ENCODE data around the gene TFAP2E.

The TFAP2E gene

DNA sequence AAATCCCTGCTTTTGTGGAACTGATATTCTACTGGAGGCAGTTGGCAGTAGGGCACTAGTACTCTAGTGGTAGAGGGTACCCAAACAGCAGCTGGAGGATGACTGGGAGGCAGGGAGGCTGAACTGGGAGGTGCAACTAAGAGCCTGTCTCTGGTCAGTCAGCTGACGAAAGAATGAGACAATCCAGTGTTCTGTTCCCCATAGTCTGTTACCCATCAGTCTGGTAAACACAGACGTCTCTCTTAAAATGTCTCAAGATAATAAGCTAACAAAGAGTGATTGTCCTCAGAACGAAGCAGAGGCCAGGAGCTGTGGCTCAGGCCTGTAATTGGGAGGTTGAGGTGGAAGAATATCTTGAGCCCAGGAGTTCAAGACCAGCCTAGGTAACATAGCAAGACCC is 30.4 kb downstream of the TFAP2E start:
- Histone ChIP-seq H3K36me3 (ENCODE audit: insufficient read depth, low read length) (peaks cover 79% of the 10 kb centered on the region), H3K9ac (ENCODE audit: low read depth, low read length) (no peak overlapping the region), H3K4me3 (ENCODE audit: low read length) (no peak overlapping the region), H3K27me3 (ENCODE audit: insufficient read depth, low read length) (no peaks in the 10 kb centered on the region), H3K4me1 (ENCODE audit: insufficient read depth, low read length) (peaks cover 13% of the 10 kb centered on the region; the same call in 1 of the 2 replicates), H3K9me3 (ENCODE audit: insufficient read depth, low read depth, low read length) (no peaks in the 10 kb centered on the region), H3K27ac (ENCODE audit: low read depth, low read length) (no peak overlapping the region)
- 89% methylated on average over 3 of the region's 3 CpGs for WGBS

DNA sequence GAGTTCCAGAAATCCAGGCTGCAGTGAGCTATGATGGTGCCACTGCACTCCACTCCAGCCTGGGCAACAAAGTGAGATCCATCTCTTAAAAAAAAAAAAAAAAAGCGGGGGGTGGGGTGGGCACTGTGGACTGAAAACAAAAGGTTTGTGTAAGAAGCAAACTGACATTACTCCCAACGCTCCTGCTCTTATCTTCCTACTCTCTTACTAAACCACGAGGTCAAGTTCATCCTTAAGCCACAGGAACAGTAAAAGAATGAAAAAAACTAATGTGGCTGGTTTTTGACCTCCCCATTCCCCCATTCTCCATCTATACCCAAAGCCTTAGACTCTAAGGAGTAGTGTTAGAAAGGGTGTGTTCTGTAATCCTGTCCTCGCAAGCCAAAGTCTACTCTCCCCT is 30.8 kb downstream of the TFAP2E start:
- peaks cover 13% of the 10 kb centered on the region; the same call in 1 of the 2 replicates for H3K4me1 ChIP-seq (ENCODE audit: insufficient read depth, low read length)
- no peaks in the 10 kb centered on the region for H3K27me3 ChIP-seq (ENCODE audit: insufficient read depth, low read length)
- H3K9ac ChIP-seq (ENCODE audit: low read depth, low read length) = no peak overlapping the region
- WGBS = no CpG with 5 or more reads among the region's 4 CpGs
- no peak overlapping the region for H3K27ac ChIP-seq (ENCODE audit: low read depth, low read length)
- no peaks in the 10 kb centered on the region for H3K9me3 ChIP-seq (ENCODE audit: insufficient read depth, low read depth, low read length)
- no peak overlapping the region for H3K4me3 ChIP-seq (ENCODE audit: low read length)
- peaks cover 84% of the 10 kb centered on the region for H3K36me3 ChIP-seq (ENCODE audit: insufficient read depth, low read length)

GRCh38 chr1:35605071-35605866 is 32.2 kb downstream of the TFAP2E start:
- no peaks in the 10 kb centered on the region for H3K27me3 ChIP-seq (ENCODE audit: insufficient read depth, low read length)
- no peak overlapping the region for H3K4me3 ChIP-seq (ENCODE audit: low read length)
- H3K4me1 ChIP-seq (ENCODE audit: insufficient read depth, low read length) = peaks cover 9% of the 10 kb centered on the region; the same call in 1 of the 2 replicates
- H3K36me3 ChIP-seq (ENCODE audit: insufficient read depth, low read length) = peaks cover 94% of the 10 kb centered on the region
- 82% methylated on average over 6 of the region's 6 CpGs for WGBS
- H3K9ac ChIP-seq (ENCODE audit: low read depth, low read length) = no peak overlapping the region
- no peak overlapping the region for H3K27ac ChIP-seq (ENCODE audit: low read depth, low read length)
- H3K9me3 ChIP-seq (ENCODE audit: insufficient read depth, low read depth, low read length) = no peaks in the 10 kb centered on the region

DNA sequence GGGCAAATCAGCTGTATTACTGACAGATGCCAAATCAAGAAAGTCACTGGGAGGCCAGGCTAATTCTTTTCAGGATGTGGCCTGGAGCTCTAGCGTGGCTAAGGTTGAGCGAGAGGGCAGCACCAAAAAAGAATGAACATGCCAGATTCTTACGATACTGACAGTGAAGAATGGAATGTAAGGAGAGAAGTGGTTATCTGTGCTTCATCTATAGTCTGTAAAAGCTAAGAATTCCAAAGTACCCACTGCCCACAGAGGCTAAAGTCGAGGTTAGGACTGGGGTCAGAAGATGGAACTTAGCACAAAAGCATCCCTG is 32.7 kb downstream of the TFAP2E start:
- WGBS = 86% methylated on average over 4 of the region's 4 CpGs

GRCh38 chr1:35611655-35612054 is 38.5 kb downstream of the TFAP2E start:
- Histone ChIP-seq H3K27ac (ENCODE audit: low read depth, low read length) (no peak overlapping the region), H3K9ac (ENCODE audit: low read depth, low read length) (no peak overlapping the region), H3K4me3 (ENCODE audit: low read length) (no peak overlapping the region), H3K9me3 (ENCODE audit: insufficient read depth, low read depth, low read length) (no peaks in the 10 kb centered on the region), H3K36me3 (ENCODE audit: insufficient read depth, low read length) (peaks cover 91% of the 10 kb centered on the region), H3K4me1 (ENCODE audit: insufficient read depth, low read length) (no peaks in the 10 kb centered on the region), H3K27me3 (ENCODE audit: insufficient read depth, low read length) (no peaks in the 10 kb centered on the region)
- WGBS = 94% methylated on average over 7 of the region's 7 CpGs

More for the DNA sequence above, 32.7 kb downstream of the TFAP2E start:
- H3K9me3 ChIP-seq (ENCODE audit: insufficient read depth, low read depth, low read length) = no peaks in the 10 kb centered on the region
- H3K9ac ChIP-seq (ENCODE audit: low read depth, low read length) = no peak overlapping the region
- H3K36me3 ChIP-seq (ENCODE audit: insufficient read depth, low read length) = peaks cover 91% of the 10 kb centered on the region
- H3K27me3 ChIP-seq (ENCODE audit: insufficient read depth, low read length) = no peaks in the 10 kb centered on the region
- no peak overlapping the region for H3K27ac ChIP-seq (ENCODE audit: low read depth, low read length)
- H3K4me1 ChIP-seq (ENCODE audit: insufficient read depth, low read length) = peaks cover 9% of the 10 kb centered on the region; the same call in 1 of the 2 replicates
- no peak overlapping the region for H3K4me3 ChIP-seq (ENCODE audit: low read length)

DNA sequence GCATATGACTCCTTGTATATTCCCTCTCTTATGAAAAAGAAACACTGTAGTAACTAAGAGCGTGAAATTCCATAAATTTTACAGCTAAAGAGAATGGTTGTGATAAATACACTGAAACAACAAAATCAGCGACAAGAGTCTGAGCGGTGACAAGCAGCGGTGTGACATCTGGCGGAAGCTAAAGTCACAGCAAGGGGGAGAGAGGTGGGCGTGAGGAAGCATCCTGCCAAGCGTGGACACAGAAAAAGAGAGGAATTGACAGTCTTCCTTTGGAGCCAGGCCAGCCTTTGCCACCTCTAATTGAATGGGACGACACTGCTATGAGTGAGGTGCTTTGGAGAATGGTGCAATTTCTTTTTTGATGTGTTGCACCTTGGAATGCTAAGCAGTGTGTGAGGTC is 42.3 kb downstream of the TFAP2E start:
- H3K4me1 ChIP-seq (ENCODE audit: insufficient read depth, low read length) = no peaks in the 10 kb centered on the region
- no peak overlapping the region for H3K9ac ChIP-seq (ENCODE audit: low read depth, low read length)
- H3K36me3 ChIP-seq (ENCODE audit: insufficient read depth, low read length) = peaks cover 83% of the 10 kb centered on the region
- no peaks in the 10 kb centered on the region for H3K9me3 ChIP-seq (ENCODE audit: insufficient read depth, low read depth, low read length)
- no peak overlapping the region for H3K27ac ChIP-seq (ENCODE audit: low read depth, low read length)
- no peaks in the 10 kb centered on the region for H3K27me3 ChIP-seq (ENCODE audit: insufficient read depth, low read length)
- 91% methylated on average over 8 of the region's 8 CpGs for WGBS
- no peak overlapping the region for H3K4me3 ChIP-seq (ENCODE audit: low read length)

DNA sequence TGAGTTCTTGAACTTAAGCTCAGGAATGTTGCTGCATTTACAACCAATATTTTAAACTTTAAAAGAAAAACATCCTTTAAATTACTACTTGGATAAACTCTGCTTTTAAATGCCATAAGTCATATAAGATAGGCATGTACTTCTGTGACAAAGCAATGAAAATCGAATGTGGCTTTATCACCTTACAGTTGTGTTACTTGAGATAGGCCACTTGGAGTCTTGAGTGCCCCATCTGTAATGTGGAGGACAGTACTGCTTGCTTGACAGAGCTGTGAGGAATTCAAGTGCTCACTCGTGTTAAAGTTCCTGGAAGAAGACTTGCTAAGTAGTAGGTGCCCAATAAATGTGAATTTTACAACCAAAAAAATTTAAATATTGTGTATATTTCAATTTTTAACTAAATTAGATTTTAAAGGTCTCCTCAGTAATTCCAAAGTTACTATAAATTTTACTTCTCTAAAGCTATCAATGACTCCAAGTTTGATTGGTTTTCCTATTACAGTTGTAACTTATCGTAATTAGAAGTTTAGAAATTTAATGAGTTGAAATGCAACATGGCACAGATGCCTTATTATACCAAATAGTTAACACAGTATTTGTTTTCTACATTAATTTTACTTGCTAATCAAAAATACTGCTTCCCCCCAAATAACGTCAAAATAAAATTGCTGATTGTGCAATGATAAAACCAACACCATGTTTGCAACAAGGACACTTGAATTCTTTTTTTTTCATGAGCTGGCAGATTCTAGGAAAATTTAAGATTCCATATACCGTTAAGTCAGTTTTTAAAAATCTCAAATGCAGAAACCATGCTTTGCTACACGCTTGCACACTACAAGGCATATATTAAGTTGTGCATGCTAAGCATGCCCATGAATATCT is 46.4 kb downstream of the TFAP2E start:
- Histone ChIP-seq H3K4me1 (ENCODE audit: insufficient read depth, low read length) (peaks cover 14% of the 10 kb centered on the region), H3K4me3 (ENCODE audit: low read length) (no peak overlapping the region), H3K9ac (ENCODE audit: low read depth, low read length) (no peak overlapping the region), H3K27ac (ENCODE audit: low read depth, low read length) (no peak overlapping the region), H3K36me3 (ENCODE audit: insufficient read depth, low read length) (peaks cover 57% of the 10 kb centered on the region), H3K9me3 (ENCODE audit: insufficient read depth, low read depth, low read length) (no peaks in the 10 kb centered on the region), H3K27me3 (ENCODE audit: insufficient read depth, low read length) (no peaks in the 10 kb centered on the region)
- 95% methylated on average over 5 of the region's 6 CpGs for WGBS

DNA sequence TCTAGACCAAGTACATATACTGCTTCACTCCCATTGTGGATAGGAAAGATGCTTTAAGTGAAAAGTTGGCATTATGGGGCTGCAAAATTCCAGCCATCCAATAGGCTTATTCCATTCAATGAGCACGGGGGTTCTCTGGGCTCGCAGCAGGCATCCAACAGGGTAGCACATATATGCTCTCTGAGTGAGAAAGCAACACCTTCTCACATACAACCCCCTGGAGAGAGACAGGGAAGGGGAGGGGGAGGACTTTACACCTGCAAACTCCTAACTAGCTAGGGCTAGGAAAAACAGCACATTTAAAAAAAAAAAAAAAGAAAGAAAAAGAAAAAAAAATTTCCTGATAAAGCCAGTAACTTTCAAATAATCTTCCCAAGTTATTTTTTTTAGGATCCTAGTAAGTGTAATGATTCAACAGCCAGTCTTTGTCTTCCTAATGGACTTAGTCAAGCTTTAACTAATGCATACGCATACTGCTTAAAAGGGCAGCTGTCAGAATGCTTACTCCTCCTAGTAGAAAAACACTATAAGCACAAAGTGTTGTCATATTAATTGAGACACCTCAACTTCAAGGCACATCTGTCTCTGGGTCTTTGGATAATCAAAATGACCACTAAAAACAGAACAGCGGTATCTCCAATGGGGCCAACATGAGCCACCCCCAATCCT is 49.5 kb downstream of the TFAP2E start:
- H3K9ac ChIP-seq (ENCODE audit: low read depth, low read length) = no peak overlapping the region
- no peaks in the 10 kb centered on the region for H3K27me3 ChIP-seq (ENCODE audit: insufficient read depth, low read length)
- peak overlapping the region; percentile 20; the same call in 1 of the 2 replicates for H3K27ac ChIP-seq (ENCODE audit: low read depth, low read length)
- no peaks in the 10 kb centered on the region for H3K9me3 ChIP-seq (ENCODE audit: insufficient read depth, low read depth, low read length)
- 33% methylated on average over 4 of the region's 4 CpGs for WGBS
- H3K36me3 ChIP-seq (ENCODE audit: insufficient read depth, low read length) = peaks cover 51% of the 10 kb centered on the region
- H3K4me1 ChIP-seq (ENCODE audit: insufficient read depth, low read length) = peaks cover 14% of the 10 kb centered on the region
- no peak overlapping the region for H3K4me3 ChIP-seq (ENCODE audit: low read length)

GRCh38 chr1:35623832-35624231 is 50.7 kb downstream of the TFAP2E start:
- no peak overlapping the region for H3K4me3 ChIP-seq (ENCODE audit: low read length)
- peaks cover 14% of the 10 kb centered on the region for H3K4me1 ChIP-seq (ENCODE audit: insufficient read depth, low read length)
- H3K9ac ChIP-seq (ENCODE audit: low read depth, low read length) = no peak overlapping the region
- no peaks in the 10 kb centered on the region for H3K9me3 ChIP-seq (ENCODE audit: insufficient read depth, low read depth, low read length)
- H3K27me3 ChIP-seq (ENCODE audit: insufficient read depth, low read length) = no peaks in the 10 kb centered on the region
- H3K36me3 ChIP-seq (ENCODE audit: insufficient read depth, low read length) = peaks cover 49% of the 10 kb centered on the region
- H3K27ac ChIP-seq (ENCODE audit: low read depth, low read length) = no peak overlapping the region

- WGBS = 100% methylated on average over 2 of the region's 2 CpGs
- Histone ChIP-seq H3K9me3 (ENCODE audit: insufficient read depth, low read depth, low read length) (no peaks in the 10 kb centered on the region), H3K4me3 (ENCODE audit: low read length) (no peak overlapping the region), H3K36me3 (ENCODE audit: insufficient read depth, low read length) (peaks cover 80% of the 10 kb centered on the region), H3K27ac (ENCODE audit: low read depth, low read length) (no peak overlapping the region), H3K4me1 (ENCODE audit: insufficient read depth, low read length) (no peaks in the 10 kb centered on the region), H3K9ac (ENCODE audit: low read depth, low read length) (no peak overlapping the region), H3K27me3 (ENCODE audit: insufficient read depth, low read length) (no peaks in the 10 kb centered on the region)
Observed at GRCh38 chr1:35629051-35629450, 55.9 kb downstream of the TFAP2E start.

DNA sequence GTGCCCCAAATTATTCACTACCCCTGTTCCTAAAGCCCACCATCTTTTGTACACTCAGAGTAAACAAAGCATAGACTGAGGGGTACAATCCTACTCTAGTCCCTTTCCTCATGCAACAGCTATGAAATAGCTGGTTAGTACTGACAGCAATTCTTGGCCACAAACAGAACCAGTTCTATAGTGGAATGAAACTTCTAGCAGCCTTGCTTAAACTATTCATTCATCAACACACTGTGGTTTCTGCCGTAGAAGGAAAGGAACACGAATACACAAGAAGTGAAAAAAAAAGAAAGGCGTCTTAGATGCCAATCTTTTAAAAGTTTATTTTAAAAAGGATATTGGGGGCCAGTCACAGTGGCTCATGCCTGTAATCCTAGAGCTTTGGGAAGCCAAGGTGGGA is 58.3 kb downstream of the TFAP2E start:
- H3K27me3 ChIP-seq (ENCODE audit: insufficient read depth, low read length) = no peaks in the 10 kb centered on the region
- H3K27ac ChIP-seq (ENCODE audit: low read depth, low read length) = no peak overlapping the region
- H3K4me1 ChIP-seq (ENCODE audit: insufficient read depth, low read length) = no peaks in the 10 kb centered on the region
- H3K9me3 ChIP-seq (ENCODE audit: insufficient read depth, low read depth, low read length) = no peaks in the 10 kb centered on the region
- no peak overlapping the region for H3K4me3 ChIP-seq (ENCODE audit: low read length)
- H3K36me3 ChIP-seq (ENCODE audit: insufficient read depth, low read length) = peaks cover 97% of the 10 kb centered on the region
- WGBS = 98% methylated on average over 3 of the region's 3 CpGs
- H3K9ac ChIP-seq (ENCODE audit: low read depth, low read length) = no peak overlapping the region
